Glutamatergic neuron (in vitro differentiated cells): ENCODE measurements around the gene SYNJ2. TPM values are rescaled to one million over a fixed set of nuclear protein-coding genes. Genes with fewer than 3 reads are reported as not detected.

Experiments used
- DNase-seq: peaks from one replicate; pipeline ENCODE4 v3.0.0; 2022
- H3K27ac Mint-ChIP-seq: one replicate; pipeline ENCODE4 v1.8.0; 2020; ENCODE audit warnings: mild to moderate bottlenecking, mixed read lengths, inconsistent platforms; ENCODE audit not compliant: unreplicated experiment
- H3K27me3 Mint-ChIP-seq: one replicate; pipeline ENCODE4 v1.8.0; 2020; ENCODE audit warnings: mild to moderate bottlenecking, moderate library complexity, mixed read lengths, inconsistent platforms; ENCODE audit not compliant: unreplicated experiment
- H3K36me3 Mint-ChIP-seq: one replicate; pipeline ENCODE4 v1.8.0; 2020; ENCODE audit warnings: mild to moderate bottlenecking, mixed read lengths, inconsistent platforms; ENCODE audit not compliant: unreplicated experiment
- H3K4me1 Mint-ChIP-seq: one replicate; pipeline ENCODE4 v1.8.0; 2020; ENCODE audit warnings: mild to moderate bottlenecking, low read depth, mixed read lengths, inconsistent platforms; ENCODE audit not compliant: unreplicated experiment
- H3K4me3 Mint-ChIP-seq: one replicate; pipeline ENCODE4 v1.8.0; 2020; ENCODE audit warnings: mild to moderate bottlenecking, mixed read lengths, inconsistent platforms; ENCODE audit not compliant: unreplicated experiment
- H3K9me3 Mint-ChIP-seq: one replicate; pipeline ENCODE4 v1.8.0; 2020; ENCODE audit warnings: mild to moderate bottlenecking, moderate library complexity, mixed read lengths, inconsistent platforms; ENCODE audit not compliant: unreplicated experiment
- CTCF ChIP-seq: fragments of 200-600 bp; sonication (generic); IDR thresholded peaks from one replicate; pipeline ENCODE4 v1.5.0; 2021; ENCODE audit not compliant: partially characterized antibody, unreplicated experiment
- total RNA-seq: library from RNA; stranded (reverse); fragmentation: NEBNext Ultra II Directional; extraction: Animal tissue kit (Norgen Biotek cat#: 25700); gene quantifications from one replicate; pipeline ENCODE4 v1.2.1, GENCODE V29; 2021; ENCODE audit not compliant: unreplicated experiment

Gene SYNJ2
- total RNA-seq, 1 donor from 2014 or later: 2.4 TPM

GRCh38 chr6:157962601-157963302 is 18.9 kb upstream of the SYNJ2 start:
- H3K9me3 Mint-ChIP-seq: peaks cover 9% of the 10 kb centered on the region
- H3K36me3 Mint-ChIP-seq: peaks cover 21% of the 10 kb centered on the region
- TF ChIP-seq CTCF: no peak
- no peaks in the 10 kb centered on the region for H3K4me1 Mint-ChIP-seq
- no peak overlapping the region for H3K4me3 Mint-ChIP-seq
- no peak for DNase-seq
- no peak overlapping the region for H3K27ac Mint-ChIP-seq
- no peaks in the 10 kb centered on the region for H3K27me3 Mint-ChIP-seq

- no peak overlapping the region for H3K4me3 Mint-ChIP-seq
- no peaks in the 10 kb centered on the region for H3K4me1 Mint-ChIP-seq
- DNase-seq: no peak
- no peak for TF ChIP-seq CTCF
- no peak overlapping the region for H3K27ac Mint-ChIP-seq
- H3K27me3 Mint-ChIP-seq: no peaks in the 10 kb centered on the region
- H3K36me3 Mint-ChIP-seq: peaks cover 10% of the 10 kb centered on the region
- H3K9me3 Mint-ChIP-seq: peaks cover 2% of the 10 kb centered on the region
These were observed 17.6 kb upstream of the SYNJ2 start for GRCh38 chr6:157964100-157964499.

GRCh38 chr6:157965387-157965786 is 16.3 kb upstream of the SYNJ2 start:
- Mint-ChIP-seq H3K9me3 (peaks cover 1% of the 10 kb centered on the region), H3K27me3 (no peaks in the 10 kb centered on the region), H3K27ac (no peak overlapping the region), H3K4me1 (no peaks in the 10 kb centered on the region), H3K4me3 (no peak overlapping the region), H3K36me3 (no peaks in the 10 kb centered on the region)
- no peak for DNase-seq
- no peak for TF ChIP-seq CTCF

GRCh38 chr6:157966589-157966977 is 15.1 kb upstream of the SYNJ2 start:
- Mint-ChIP-seq H3K9me3 (peaks cover 3% of the 10 kb centered on the region), H3K4me3 (no peak overlapping the region), H3K27me3 (no peaks in the 10 kb centered on the region), H3K4me1 (no peaks in the 10 kb centered on the region), H3K27ac (no peak overlapping the region), H3K36me3 (no peaks in the 10 kb centered on the region)
- TF ChIP-seq CTCF: no peak
- DNase-seq: no peak

GRCh38 chr6:157967020-157967419 is 14.6 kb upstream of the SYNJ2 start:
- H3K36me3 Mint-ChIP-seq: no peaks in the 10 kb centered on the region
- H3K9me3 Mint-ChIP-seq: peaks cover 3% of the 10 kb centered on the region
- H3K27me3 Mint-ChIP-seq: no peaks in the 10 kb centered on the region
- H3K4me1 Mint-ChIP-seq: no peaks in the 10 kb centered on the region
- H3K27ac Mint-ChIP-seq: no peak overlapping the region
- DNase-seq: no peak
- TF ChIP-seq CTCF: no peak
- H3K4me3 Mint-ChIP-seq: no peak overlapping the region
